Measurements from ENCODE around the gene CFAP43. TPM values are rescaled to one million over a fixed set of nuclear protein-coding genes. Genes with fewer than 3 reads are reported as not detected.
A peak's percentile ranks its signal among the peaks of the same experiment; 100 is the strongest.

The CFAP43 gene
- total and polyA plus RNA-seq, 2 experiments from 2014 or later = 0.24 to 0.44 TPM

GRCh38 chr10:104262055-104262454 is 29.9 kb upstream of the CFAP43 start:
- H3K9me2 ChIP-seq (ENCODE audit: insufficient read depth) = no peaks in the 10 kb centered on the region
- ATAC-seq (no peak), DNase-seq (ENCODE audit: low spot score) (no peak)
- H3K4me3 Mint-ChIP-seq = no peak overlapping the region
- H3K4me1 ChIP-seq (ENCODE audit: insufficient read depth) = no peaks in the 10 kb centered on the region
- H3F3A ChIP-seq (replicated peaks; ENCODE audit: low read depth) = no peaks in the 10 kb centered on the region
- H3K79me2 ChIP-seq (replicated peaks; ENCODE audit: insufficient read depth) = peaks cover 89% of the 10 kb centered on the region
- H3K36me3 ChIP-seq (ENCODE audit: insufficient read depth) = peaks cover 26% of the 10 kb centered on the region; the same call in 1 of the 2 replicates
- H3K4me1 Mint-ChIP-seq = peaks cover 2% of the 10 kb centered on the region; the same call in 1 of the 3 replicates
- TF ChIP-seq, protein P1, sequence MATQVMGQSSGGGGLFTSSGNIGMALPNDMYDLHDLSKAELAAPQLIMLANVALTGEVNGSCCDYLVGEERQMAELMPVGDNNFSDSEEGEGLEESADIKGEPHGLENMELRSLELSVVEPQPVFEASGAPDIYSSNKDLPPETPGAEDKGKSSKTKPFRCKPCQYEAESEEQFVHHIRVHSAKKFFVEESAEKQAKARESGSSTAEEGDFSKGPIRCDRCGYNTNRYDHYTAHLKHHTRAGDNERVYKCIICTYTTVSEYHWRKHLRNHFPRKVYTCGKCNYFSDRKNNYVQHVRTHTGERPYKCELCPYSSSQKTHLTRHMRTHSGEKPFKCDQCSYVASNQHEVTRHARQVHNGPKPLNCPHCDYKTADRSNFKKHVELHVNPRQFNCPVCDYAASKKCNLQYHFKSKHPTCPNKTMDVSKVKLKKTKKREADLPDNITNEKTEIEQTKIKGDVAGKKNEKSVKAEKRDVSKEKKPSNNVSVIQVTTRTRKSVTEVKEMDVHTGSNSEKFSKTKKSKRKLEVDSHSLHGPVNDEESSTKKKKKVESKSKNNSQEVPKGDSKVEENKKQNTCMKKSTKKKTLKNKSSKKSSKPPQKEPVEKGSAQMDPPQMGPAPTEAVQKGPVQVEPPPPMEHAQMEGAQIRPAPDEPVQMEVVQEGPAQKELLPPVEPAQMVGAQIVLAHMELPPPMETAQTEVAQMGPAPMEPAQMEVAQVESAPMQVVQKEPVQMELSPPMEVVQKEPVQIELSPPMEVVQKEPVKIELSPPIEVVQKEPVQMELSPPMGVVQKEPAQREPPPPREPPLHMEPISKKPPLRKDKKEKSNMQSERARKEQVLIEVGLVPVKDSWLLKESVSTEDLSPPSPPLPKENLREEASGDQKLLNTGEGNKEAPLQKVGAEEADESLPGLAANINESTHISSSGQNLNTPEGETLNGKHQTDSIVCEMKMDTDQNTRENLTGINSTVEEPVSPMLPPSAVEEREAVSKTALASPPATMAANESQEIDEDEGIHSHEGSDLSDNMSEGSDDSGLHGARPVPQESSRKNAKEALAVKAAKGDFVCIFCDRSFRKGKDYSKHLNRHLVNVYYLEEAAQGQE (IDR thresholded peaks at IDR 0.05; ENCODE audit: unreplicated experiment) = no peak
- TF ChIP-seq CREB1 (CRISPR knock-in tag; IDR thresholded peaks at IDR 0.05; ENCODE audit: low read depth) = no peak
- TF ChIP-seq, protein P2, sequence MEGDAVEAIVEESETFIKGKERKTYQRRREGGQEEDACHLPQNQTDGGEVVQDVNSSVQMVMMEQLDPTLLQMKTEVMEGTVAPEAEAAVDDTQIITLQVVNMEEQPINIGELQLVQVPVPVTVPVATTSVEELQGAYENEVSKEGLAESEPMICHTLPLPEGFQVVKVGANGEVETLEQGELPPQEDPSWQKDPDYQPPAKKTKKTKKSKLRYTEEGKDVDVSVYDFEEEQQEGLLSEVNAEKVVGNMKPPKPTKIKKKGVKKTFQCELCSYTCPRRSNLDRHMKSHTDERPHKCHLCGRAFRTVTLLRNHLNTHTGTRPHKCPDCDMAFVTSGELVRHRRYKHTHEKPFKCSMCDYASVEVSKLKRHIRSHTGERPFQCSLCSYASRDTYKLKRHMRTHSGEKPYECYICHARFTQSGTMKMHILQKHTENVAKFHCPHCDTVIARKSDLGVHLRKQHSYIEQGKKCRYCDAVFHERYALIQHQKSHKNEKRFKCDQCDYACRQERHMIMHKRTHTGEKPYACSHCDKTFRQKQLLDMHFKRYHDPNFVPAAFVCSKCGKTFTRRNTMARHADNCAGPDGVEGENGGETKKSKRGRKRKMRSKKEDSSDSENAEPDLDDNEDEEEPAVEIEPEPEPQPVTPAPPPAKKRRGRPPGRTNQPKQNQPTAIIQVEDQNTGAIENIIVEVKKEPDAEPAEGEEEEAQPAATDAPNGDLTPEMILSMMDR (conservative IDR thresholded peaks at IDR 0.05; ENCODE audit: low read depth in 2 of 2) = no peak
- no peak for TF ChIP-seq ZNF114 (CRISPR knock-in tag; IDR thresholded peaks at IDR 0.05)
- no peak for TF ChIP-seq ETS1 (IDR thresholded peaks at IDR 0.05)
- no peak for TF ChIP-seq JUNB (IDR thresholded peaks at IDR 0.05; ENCODE audit: unreplicated experiment)
- TF ChIP-seq, protein P3, sequence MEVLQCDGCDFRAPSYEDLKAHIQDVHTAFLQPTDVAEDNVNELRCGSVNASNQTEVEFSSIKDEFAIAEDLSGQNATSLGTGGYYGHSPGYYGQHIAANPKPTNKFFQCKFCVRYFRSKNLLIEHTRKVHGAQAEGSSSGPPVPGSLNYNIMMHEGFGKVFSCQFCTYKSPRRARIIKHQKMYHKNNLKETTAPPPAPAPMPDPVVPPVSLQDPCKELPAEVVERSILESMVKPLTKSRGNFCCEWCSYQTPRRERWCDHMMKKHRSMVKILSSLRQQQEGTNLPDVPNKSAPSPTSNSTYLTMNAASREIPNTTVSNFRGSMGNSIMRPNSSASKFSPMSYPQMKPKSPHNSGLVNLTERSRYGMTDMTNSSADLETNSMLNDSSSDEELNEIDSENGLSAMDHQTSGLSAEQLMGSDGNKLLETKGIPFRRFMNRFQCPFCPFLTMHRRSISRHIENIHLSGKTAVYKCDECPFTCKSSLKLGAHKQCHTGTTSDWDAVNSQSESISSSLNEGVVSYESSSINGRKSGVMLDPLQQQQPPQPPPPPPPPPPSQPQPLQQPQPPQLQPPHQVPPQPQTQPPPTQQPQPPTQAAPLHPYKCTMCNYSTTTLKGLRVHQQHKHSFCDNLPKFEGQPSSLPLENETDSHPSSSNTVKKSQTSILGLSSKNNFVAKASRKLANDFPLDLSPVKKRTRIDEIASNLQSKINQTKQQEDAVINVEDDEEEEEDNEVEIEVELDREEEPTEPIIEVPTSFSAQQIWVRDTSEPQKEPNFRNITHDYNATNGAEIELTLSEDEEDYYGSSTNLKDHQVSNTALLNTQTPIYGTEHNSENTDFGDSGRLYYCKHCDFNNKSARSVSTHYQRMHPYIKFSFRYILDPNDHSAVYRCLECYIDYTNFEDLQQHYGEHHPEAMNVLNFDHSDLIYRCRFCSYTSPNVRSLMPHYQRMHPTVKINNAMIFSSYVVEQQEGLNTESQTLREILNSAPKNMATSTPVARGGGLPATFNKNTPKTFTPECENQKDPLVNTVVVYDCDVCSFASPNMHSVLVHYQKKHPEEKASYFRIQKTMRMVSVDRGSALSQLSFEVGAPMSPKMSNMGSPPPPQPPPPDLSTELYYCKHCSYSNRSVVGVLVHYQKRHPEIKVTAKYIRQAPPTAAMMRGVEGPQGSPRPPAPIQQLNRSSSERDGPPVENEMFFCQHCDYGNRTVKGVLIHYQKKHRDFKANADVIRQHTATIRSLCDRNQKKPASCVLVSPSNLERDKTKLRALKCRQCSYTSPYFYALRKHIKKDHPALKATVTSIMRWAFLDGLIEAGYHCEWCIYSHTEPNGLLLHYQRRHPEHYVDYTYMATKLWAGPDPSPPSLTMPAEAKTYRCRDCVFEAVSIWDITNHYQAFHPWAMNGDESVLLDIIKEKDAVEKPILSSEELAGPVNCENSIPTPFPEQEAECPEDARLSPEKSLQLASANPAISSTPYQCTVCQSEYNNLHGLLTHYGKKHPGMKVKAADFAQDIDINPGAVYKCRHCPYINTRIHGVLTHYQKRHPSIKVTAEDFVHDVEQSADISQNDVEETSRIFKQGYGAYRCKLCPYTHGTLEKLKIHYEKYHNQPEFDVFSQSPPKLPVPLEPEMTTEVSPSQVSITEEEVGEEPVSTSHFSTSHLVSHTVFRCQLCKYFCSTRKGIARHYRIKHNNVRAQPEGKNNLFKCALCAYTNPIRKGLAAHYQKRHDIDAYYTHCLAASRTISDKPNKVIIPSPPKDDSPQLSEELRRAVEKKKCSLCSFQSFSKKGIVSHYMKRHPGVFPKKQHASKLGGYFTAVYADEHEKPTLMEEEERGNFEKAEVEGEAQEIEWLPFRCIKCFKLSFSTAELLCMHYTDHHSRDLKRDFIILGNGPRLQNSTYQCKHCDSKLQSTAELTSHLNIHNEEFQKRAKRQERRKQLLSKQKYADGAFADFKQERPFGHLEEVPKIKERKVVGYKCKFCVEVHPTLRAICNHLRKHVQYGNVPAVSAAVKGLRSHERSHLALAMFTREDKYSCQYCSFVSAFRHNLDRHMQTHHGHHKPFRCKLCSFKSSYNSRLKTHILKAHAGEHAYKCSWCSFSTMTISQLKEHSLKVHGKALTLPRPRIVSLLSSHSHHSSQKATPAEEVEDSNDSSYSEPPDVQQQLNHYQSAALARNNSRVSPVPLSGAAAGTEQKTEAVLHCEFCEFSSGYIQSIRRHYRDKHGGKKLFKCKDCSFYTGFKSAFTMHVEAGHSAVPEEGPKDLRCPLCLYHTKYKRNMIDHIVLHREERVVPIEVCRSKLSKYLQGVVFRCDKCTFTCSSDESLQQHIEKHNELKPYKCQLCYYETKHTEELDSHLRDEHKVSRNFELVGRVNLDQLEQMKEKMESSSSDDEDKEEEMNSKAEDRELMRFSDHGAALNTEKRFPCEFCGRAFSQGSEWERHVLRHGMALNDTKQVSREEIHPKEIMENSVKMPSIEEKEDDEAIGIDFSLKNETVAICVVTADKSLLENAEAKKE (CRISPR knock-in tag; IDR thresholded peaks at IDR 0.05) = no peak
- no peak for TF ChIP-seq EZH2phosphoT487 (IDR thresholded peaks at IDR 0.05; ENCODE audit: unreplicated experiment)
- no peak for TF ChIP-seq EZH2 (IDR thresholded peaks at IDR 0.05; ENCODE audit: low read depth, unreplicated experiment)
- no peak for TF ChIP-seq STAT1 (IDR thresholded peaks at IDR 0.05; ENCODE audit: unreplicated experiment)
- TF ChIP-seq POLR2AphosphoS5 (IDR thresholded peaks at IDR 0.05; ENCODE audit: low read depth) = no peak
- TF ChIP-seq NANOG (IDR thresholded peaks at IDR 0.05; ENCODE audit: borderline replicate concordance) = no peak
- TF ChIP-seq ZNF331 (CRISPR knock-in tag; IDR thresholded peaks at IDR 0.05; ENCODE audit: low read depth) = no peak
- H3K4me2 ChIP-seq = no peak overlapping the region
- peaks cover 22% of the 10 kb centered on the region for H4K20me1 ChIP-seq (replicated peaks; ENCODE audit: insufficient read depth)
- H3K27me3 Mint-ChIP-seq (ENCODE audit: insufficient read depth, low read depth, poor library complexity) = no peaks in the 10 kb centered on the region
- no peaks in the 10 kb centered on the region for H3K9me3 Mint-ChIP-seq
- peak overlapping the region; percentile 30; the same call in 1 of the 2 replicates for H3K27ac ChIP-seq (ENCODE audit: low read depth)
- no peak overlapping the region for H3K4me3 ChIP-seq
- no peaks in the 10 kb centered on the region for H3K27me3 ChIP-seq (ENCODE audit: insufficient read depth)
- H2AFZ ChIP-seq = no peak overlapping the region
- H3K36me3 Mint-ChIP-seq (ENCODE audit: low read depth) = peaks cover 44% of the 10 kb centered on the region
- no peak overlapping the region for H3K27ac Mint-ChIP-seq

All from GM23338 (cell line).